T-cell (primary cell): Measurements from ENCODE around the gene NRF1. TPM values are rescaled to one million over a fixed set of nuclear protein-coding genes. Genes with fewer than 3 reads are reported as not detected.

Source experiments
- ATAC-seq, 4 experiments: fragments of 200-7000 bp in 3 of 4; fragments of 150-1000 bp in 1 of 4; cut with Tn5 transposase; replicated peaks in 1 of 4; 1 replicate in 3 of 4; 2 replicates in 1 of 4; pipeline ENCODE4 v1.10.0; 2021; ENCODE audit warnings: moderate library complexity in 3 of 4, mild to moderate bottlenecking in 2 of 4, moderate number of reproducible peaks in 1 of 4
- CTCF ChIA-PET, 2 donors: fragments of 300-600 bp; sonication (Branson Sonifier 250); formaldehyde crosslinking; loops; one replicate each; lab custom pipeline; 2022; ENCODE audit warnings: antibody characterized with exemption in 2 of 2; lab: Charles Lee
- POLR2A ChIA-PET, 2 donors: fragments of 300-600 bp; sonication (Branson Sonifier 250); formaldehyde crosslinking; loops; one replicate each; lab custom pipeline; 2022; ENCODE audit warnings: antibody characterized with exemption in 2 of 2; lab: Charles Lee
- DNase-seq, 35 experiments: peaks; one replicate each; pipeline versions ENCODE4 v3.0.0 to v3.0.0-alpha.2; 2013 to 2023
- H3K27ac ChIP-seq: one replicate; pipeline ENCODE4 v1.5.1; 2013; ENCODE audit warnings: low read length
- H3K27me3 ChIP-seq, 2 experiments: replicated peaks in 1 of 2; 1 replicate in 1 of 2; 2 replicates in 1 of 2; pipeline versions ENCODE4 v1.6.1 to v1.7.0; 2013; ENCODE audit warnings: low read length in 1 of 2, mixed read lengths in 1 of 2; ENCODE audit not compliant: control insufficient read depth in 2 of 2, insufficient read depth in 2 of 2; ENCODE audit errors: extremely low read depth in 1 of 2
- H3K36me3 ChIP-seq, 2 donors: 1 replicate in 1 of 2; 2 replicates in 1 of 2; pipeline versions ENCODE4 v1.6.1 to v1.7.0; 2013; ENCODE audit warnings: low read length in 1 of 2; ENCODE audit not compliant: control insufficient read depth in 2 of 2, insufficient read depth in 1 of 2; ENCODE audit errors: extremely low read depth in 1 of 2
- H3K4me1 ChIP-seq, 2 experiments: 1 replicate in 1 of 2; 2 replicates in 1 of 2; pipeline versions ENCODE4 v1.6.1 to v1.7.0; 2013; ENCODE audit warnings: low read length in 2 of 2, mixed read lengths in 1 of 2; ENCODE audit not compliant: insufficient read depth in 2 of 2, control insufficient read depth in 1 of 2; ENCODE audit errors: extremely low read depth in 1 of 2
- H3K4me3 ChIP-seq, 2 donors: 1 replicate in 1 of 2; 2 replicates in 1 of 2; pipeline versions ENCODE4 v1.5.1 to v1.7.0; 2013; ENCODE audit warnings: mild to moderate bottlenecking in 2 of 2, low read length in 1 of 2, moderate library complexity in 1 of 2; ENCODE audit not compliant: control insufficient read depth in 1 of 2; ENCODE audit errors: extremely low read depth in 1 of 2
- H3K9me3 ChIP-seq: 2 replicates; pipeline ENCODE4 v1.7.0; 2013
- H3K27ac Mint-ChIP-seq, 2 donors: one replicate each; pipeline ENCODE4 v1.8.0; 2020 to 2021; ENCODE audit warnings: mild to moderate bottlenecking in 2 of 2, mixed read lengths in 2 of 2
- H3K27me3 Mint-ChIP-seq, 2 donors: one replicate each; pipeline ENCODE4 v1.8.0; 2021 to 2022; ENCODE audit warnings: mixed read lengths in 2 of 2
- H3K36me3 Mint-ChIP-seq: one replicate; pipeline ENCODE4 v1.8.0; 2021; ENCODE audit warnings: mixed read lengths
- H3K4me1 Mint-ChIP-seq, 3 donors: one replicate each; pipeline ENCODE4 v1.8.0; 2020 to 2022; ENCODE audit warnings: mixed read lengths in 3 of 3, mild to moderate bottlenecking in 1 of 3
- H3K4me3 Mint-ChIP-seq, 3 donors: one replicate each; pipeline ENCODE4 v1.8.0; 2020 to 2022; ENCODE audit warnings: mild to moderate bottlenecking in 3 of 3, mixed read lengths in 3 of 3, moderate library complexity in 3 of 3
- H3K9me3 Mint-ChIP-seq, 3 donors: one replicate each; pipeline ENCODE4 v1.8.0; 2020 to 2022; ENCODE audit warnings: mixed read lengths in 3 of 3
- WGBS: methylation state at CpG from one replicate; pipeline ENCODE4 v1.1.5; 2013; ENCODE audit warnings: missing lambda C conversion rate; ENCODE audit not compliant: insufficient coverage; 5-methylcytosine and 5-hydroxymethylcytosine counted together
- total RNA-seq, 35 experiments: library from RNA in 6 of 35; stranded (reverse) in 6 of 35; fragments of 120-200 nt in 1 of 35; gene quantifications; one replicate each; pipeline versions ENCODE4 v1.2.1 to v1.2.4 and lab custom pipeline; 2013 to 2026

Gene NRF1
- total RNA-seq, 5 donors from 2014 or later (not counting 1 experiment from before 2014, with no cell fraction given) = 31.5 to 38.0 (median 35.6) TPM

GRCh38 chr7:129646369-129647021, 35.0 kb downstream of the NRF1 start:
- peaks cover 19% of the 10 kb centered on the region for H3K36me3 Mint-ChIP-seq
- no peak overlapping the region for H3K4me3 Mint-ChIP-seq
- CTCF ChIA-PET = interaction anchor here (0.6 to 0.7 kb wide), 3 partner anchors 9 to 305 kb away, joined by 3 to 4 read pairs (median 3); no protein-coding TSS in a partner anchor
- ATAC-seq (no peak), DNase-seq (no peak)
- H3K27me3 Mint-ChIP-seq = no peaks in the 10 kb centered on the region
- Histone ChIP-seq H3K4me3 (no peak overlapping the region), H3K27ac (no peak overlapping the region), H3K4me1 (no peaks in the 10 kb centered on the region), H3K9me3 (no peaks in the 10 kb centered on the region), H3K36me3 (peaks cover 0 to 7% of the 10 kb centered on the region in 2 donors), H3K27me3 (no peaks in the 10 kb centered on the region)
- H3K4me1 Mint-ChIP-seq = peaks cover 25 to 33% (median 33%) of the 10 kb centered on the region in 3 donors
- POLR2A ChIA-PET = no interaction called here
- no peak overlapping the region for H3K27ac Mint-ChIP-seq
- H3K9me3 Mint-ChIP-seq = no peaks in the 10 kb centered on the region
- 93% methylated on average over 2 of the region's 4 CpGs for WGBS

GRCh38 chr7:129649128-129649690, 37.7 kb downstream of the NRF1 start:
- Histone ChIP-seq H3K27me3 (no peaks in the 10 kb centered on the region), H3K9me3 (no peaks in the 10 kb centered on the region), H3K27ac (no peak overlapping the region), H3K4me1 (no peaks in the 10 kb centered on the region), H3K4me3 (no peak overlapping the region), H3K36me3 (peaks cover 0 to 2% of the 10 kb centered on the region in 2 donors)
- POLR2A ChIA-PET = interaction anchor here (0.7 kb wide), 2 partner anchors 47 to 940 kb away, joined by 4 to 8 read pairs; no protein-coding TSS in a partner anchor
- no CpG with 5 or more reads among the region's 1 CpG for WGBS
- no peaks in the 10 kb centered on the region for H3K27me3 Mint-ChIP-seq
- no peaks in the 10 kb centered on the region for H3K9me3 Mint-ChIP-seq
- peaks cover 27 to 32% (median 31%) of the 10 kb centered on the region in 3 donors for H3K4me1 Mint-ChIP-seq
- no peak overlapping the region for H3K27ac Mint-ChIP-seq
- no peak for DNase-seq
- ATAC-seq = no peak
- no peak overlapping the region for H3K4me3 Mint-ChIP-seq
- H3K36me3 Mint-ChIP-seq = peaks cover 29% of the 10 kb centered on the region
- CTCF ChIA-PET = interaction anchor here in 1 of 2 donors (0.6 kb wide), 1 partner anchor 270 kb away, joined by 3 read pairs; no protein-coding TSS in a partner anchor

- Mint-ChIP-seq H3K4me3 (no peak overlapping the region), H3K36me3 (peaks cover 29% of the 10 kb centered on the region)
These were observed 38.7 kb downstream of the NRF1 start for GRCh38 chr7:129650056-129650758.

DNA sequence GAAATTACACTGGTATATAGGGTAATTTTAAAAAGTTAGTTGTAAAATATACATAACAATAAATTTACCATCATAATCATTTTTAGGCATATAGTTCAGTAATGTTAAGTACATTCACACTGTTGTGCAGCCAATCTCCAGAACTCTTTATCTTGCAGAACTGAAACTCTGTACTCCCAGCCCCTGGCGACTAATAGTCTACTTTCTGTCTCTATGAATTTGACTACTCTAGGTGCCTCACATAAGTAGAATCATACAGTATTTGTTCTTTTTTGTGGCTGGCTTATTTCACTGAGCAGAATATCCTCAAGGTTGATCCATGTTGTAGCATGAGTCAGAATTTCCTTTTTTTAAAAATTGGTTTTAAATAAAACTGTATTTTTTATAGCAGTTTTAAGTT, 41.4 kb downstream of the NRF1 start:
- no peak overlapping the region for H3K4me3 ChIP-seq
- peaks cover 28% of the 10 kb centered on the region for H3K36me3 Mint-ChIP-seq
- H3K4me1 Mint-ChIP-seq = peaks cover 33 to 46% (median 45%) of the 10 kb centered on the region in 3 donors
- no peaks in the 10 kb centered on the region for H3K9me3 Mint-ChIP-seq
- POLR2A ChIA-PET = no interaction called here
- no peak overlapping the region for H3K4me3 Mint-ChIP-seq
- H3K4me1 ChIP-seq = no peaks in the 10 kb centered on the region
- no peaks in the 10 kb centered on the region for H3K9me3 ChIP-seq
- CTCF ChIA-PET = no interaction called here
- peaks cover 10% of the 10 kb centered on the region in 2 donors for H3K36me3 ChIP-seq
- H3K27ac Mint-ChIP-seq = no peak overlapping the region
- DNase-seq (no peak), ATAC-seq (no peak)
- H3K27ac ChIP-seq = no peak overlapping the region
- H3K27me3 ChIP-seq = no peaks in the 10 kb centered on the region
- H3K27me3 Mint-ChIP-seq = no peaks in the 10 kb centered on the region
- no CpG with 5 or more reads among the region's 1 CpG for WGBS

More at GRCh38 chr7:129650056-129650758, 38.7 kb downstream of the NRF1 start:
- no peak overlapping the region for H3K27ac ChIP-seq
- Mint-ChIP-seq H3K27me3 (no peaks in the 10 kb centered on the region), H3K27ac (no peak overlapping the region), H3K9me3 (no peaks in the 10 kb centered on the region), H3K4me1 (peaks cover 35 to 40% (median 38%) of the 10 kb centered on the region in 3 donors)
- no peaks in the 10 kb centered on the region for H3K36me3 ChIP-seq
- WGBS = no CpG with 5 or more reads among the region's 5 CpGs
- DNase-seq (no peak), ATAC-seq (no peak)
- ChIA-PET POLR2A (no interaction called here), CTCF (interaction anchor here in 1 of 2 donors (0.5 to 0.7 kb wide), 2 partner anchors 34 to 256 kb away, joined by 3 to 4 read pairs; no protein-coding TSS in a partner anchor)
- no peaks in the 10 kb centered on the region for H3K27me3 ChIP-seq
- H3K4me1 ChIP-seq = no peaks in the 10 kb centered on the region
- H3K4me3 ChIP-seq = no peak overlapping the region
- no peaks in the 10 kb centered on the region for H3K9me3 ChIP-seq

- no peak overlapping the region for H3K27ac Mint-ChIP-seq
- no peaks in the 10 kb centered on the region for H3K27me3 Mint-ChIP-seq
- WGBS = no CpG with 5 or more reads among the region's 3 CpGs
- no peak overlapping the region for H3K4me3 Mint-ChIP-seq
- H3K9me3 Mint-ChIP-seq = peaks cover 0 to 6% (median 0%) of the 10 kb centered on the region in 3 donors
- H3K4me1 Mint-ChIP-seq = peaks cover 18 to 32% (median 29%) of the 10 kb centered on the region in 3 donors
- peaks cover 46% of the 10 kb centered on the region for H3K36me3 Mint-ChIP-seq
- POLR2A ChIA-PET = no interaction called here
- DNase-seq (no peak), ATAC-seq (no peak)
- Histone ChIP-seq H3K27me3 (no peaks in the 10 kb centered on the region), H3K27ac (no peak overlapping the region), H3K4me3 (no peak overlapping the region), H3K36me3 (peaks cover 11 to 36% of the 10 kb centered on the region in 2 donors), H3K9me3 (no peaks in the 10 kb centered on the region), H3K4me1 (no peaks in the 10 kb centered on the region)
- CTCF ChIA-PET = interaction anchor here in 1 of 2 donors (0.6 to 1.0 kb wide), 3 partner anchors 18 to 354 kb away, joined by 3 read pairs; no protein-coding TSS in a partner anchor
These were observed 44.3 kb downstream of the NRF1 start for GRCh38 chr7:129655811-129656210.

GRCh38 chr7:129657363-129657762, 45.8 kb downstream of the NRF1 start:
- CTCF ChIA-PET = interaction anchor here (0.6 to 0.7 kb wide), 3 partner anchors 107 to 1892 kb away, joined by 3 to 8 read pairs (median 4); no protein-coding TSS in a partner anchor
- POLR2A ChIA-PET = interaction anchor here (0.6 to 0.8 kb wide), 2 partner anchors 20 to 131 kb away, joined by 3 read pairs; no protein-coding TSS in a partner anchor
- Mint-ChIP-seq H3K4me3 (no peak overlapping the region), H3K4me1 (peaks cover 18 to 32% (median 26%) of the 10 kb centered on the region in 3 donors), H3K9me3 (peaks cover 4 to 19% (median 5%) of the 10 kb centered on the region in 3 donors), H3K36me3 (peaks cover 54% of the 10 kb centered on the region), H3K27ac (no peak overlapping the region), H3K27me3 (no peaks in the 10 kb centered on the region)
- H3K4me3 ChIP-seq = no peak overlapping the region
- H3K36me3 ChIP-seq = peaks cover 11 to 50% of the 10 kb centered on the region in 2 donors
- 100% methylated on average over 1 of the region's 8 CpGs for WGBS
- H3K4me1 ChIP-seq = no peaks in the 10 kb centered on the region
- no peak overlapping the region for H3K27ac ChIP-seq
- H3K9me3 ChIP-seq = no peaks in the 10 kb centered on the region
- DNase-seq (no peak), ATAC-seq (no peak)
- no peaks in the 10 kb centered on the region for H3K27me3 ChIP-seq
